Stimulated activated CD8-positive, alpha-beta memory T cell treated with anti-CD3 and anti-CD28 coated beads, Interleukin-12 subunit alpha, Interleukin-12 subunit beta, amount 100 ng/mL, for 24 hours (primary cell): ENCODE data around the gene NRP2.

Source experiments
- DNase-seq: peaks from one replicate; pipeline ENCODE4 v3.0.0-alpha.2; 2020; ENCODE audit errors: extremely low read depth

Gene NRP2

DNA sequence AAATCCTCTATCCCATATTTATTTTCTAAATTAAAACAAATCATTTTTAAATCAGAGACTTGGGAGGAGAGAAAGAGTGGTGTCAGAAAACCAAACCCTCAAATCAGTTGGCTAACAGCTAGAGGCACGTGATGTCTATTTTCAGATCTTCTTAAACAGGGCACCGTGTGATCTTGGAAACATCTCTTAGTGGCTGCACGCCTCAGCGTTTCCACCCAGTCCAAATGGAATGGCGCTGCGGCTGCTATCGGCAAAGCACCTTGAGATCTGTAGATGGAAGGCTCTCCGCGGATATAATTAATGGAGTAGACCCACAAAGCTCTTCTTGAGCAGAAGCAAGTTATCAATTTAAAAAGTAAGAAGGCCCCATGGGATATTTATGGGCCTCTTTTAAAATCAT lies 50.0 kb downstream of the NRP2 start:
- no peak for DNase-seq

DNA sequence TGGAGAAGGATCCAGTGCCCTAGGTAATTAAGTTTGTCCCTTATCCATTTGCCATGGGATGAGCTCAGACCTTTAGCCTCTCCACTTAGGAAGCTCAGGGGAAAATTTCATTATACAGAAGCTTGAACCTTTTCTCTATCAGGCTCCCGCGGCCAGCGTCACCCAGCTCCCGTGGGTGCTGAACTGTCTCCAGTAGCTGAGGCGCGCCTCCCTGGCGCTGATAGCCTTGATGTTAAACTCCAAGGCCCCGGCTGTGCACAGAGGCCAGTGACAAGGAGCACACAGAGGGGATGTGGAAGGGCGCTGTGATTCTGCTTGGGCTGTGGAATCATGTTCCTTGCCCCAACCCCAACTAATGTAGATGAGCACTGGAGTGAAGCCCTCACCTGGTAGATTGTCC lies 50.8 kb downstream of the NRP2 start:
- DNase-seq = no peak

DNA sequence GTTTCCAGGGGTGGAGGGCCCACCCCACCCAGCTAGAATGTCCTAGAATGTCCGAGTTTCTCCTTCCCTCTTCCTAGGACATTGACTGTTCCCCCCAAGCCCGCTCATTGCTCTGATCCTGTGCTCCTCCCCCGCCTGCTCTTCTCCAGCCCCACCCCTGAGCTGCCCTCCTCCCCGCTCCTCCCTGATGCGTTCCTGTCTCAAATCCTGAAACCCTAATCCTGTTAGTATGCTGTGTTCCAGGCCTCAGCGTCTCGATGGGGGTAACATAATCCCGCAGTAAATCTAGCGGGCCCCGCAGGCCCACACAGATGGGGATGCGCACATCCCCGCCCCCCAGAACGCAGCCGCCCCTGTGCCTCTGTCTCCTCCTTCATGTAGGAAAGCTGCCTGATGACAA lies 51.3 kb downstream of the NRP2 start:
- no peak for DNase-seq

DNA sequence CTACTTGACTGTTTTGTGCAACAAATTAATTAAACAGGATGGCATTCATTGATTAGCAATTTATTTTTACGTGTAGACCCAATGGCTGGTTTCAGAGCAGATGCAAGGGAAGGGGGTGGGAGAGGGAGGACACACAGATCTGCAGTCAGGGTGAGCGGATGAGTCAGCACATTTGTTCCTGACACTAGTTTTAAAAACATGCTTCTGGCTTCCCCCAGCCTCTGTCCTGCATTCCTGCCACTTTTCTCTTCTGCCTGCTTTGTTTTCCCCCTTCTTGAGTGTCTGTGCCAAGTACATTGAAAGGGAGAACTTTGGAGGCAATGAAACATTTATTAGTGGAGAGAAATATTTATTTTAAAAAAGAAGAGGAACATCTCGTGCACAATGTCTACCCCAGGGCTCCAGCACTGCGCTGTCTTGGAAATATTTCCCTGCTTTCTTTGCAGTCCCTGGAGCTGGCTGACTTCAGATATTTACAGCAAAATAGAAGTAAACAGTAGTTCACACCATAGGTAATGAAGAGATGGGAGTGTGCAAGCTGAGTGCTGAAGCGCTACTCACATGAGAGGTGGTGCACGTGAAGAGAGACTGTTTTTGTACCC lies 52.2 kb downstream of the NRP2 start:
- no peak for DNase-seq

DNA sequence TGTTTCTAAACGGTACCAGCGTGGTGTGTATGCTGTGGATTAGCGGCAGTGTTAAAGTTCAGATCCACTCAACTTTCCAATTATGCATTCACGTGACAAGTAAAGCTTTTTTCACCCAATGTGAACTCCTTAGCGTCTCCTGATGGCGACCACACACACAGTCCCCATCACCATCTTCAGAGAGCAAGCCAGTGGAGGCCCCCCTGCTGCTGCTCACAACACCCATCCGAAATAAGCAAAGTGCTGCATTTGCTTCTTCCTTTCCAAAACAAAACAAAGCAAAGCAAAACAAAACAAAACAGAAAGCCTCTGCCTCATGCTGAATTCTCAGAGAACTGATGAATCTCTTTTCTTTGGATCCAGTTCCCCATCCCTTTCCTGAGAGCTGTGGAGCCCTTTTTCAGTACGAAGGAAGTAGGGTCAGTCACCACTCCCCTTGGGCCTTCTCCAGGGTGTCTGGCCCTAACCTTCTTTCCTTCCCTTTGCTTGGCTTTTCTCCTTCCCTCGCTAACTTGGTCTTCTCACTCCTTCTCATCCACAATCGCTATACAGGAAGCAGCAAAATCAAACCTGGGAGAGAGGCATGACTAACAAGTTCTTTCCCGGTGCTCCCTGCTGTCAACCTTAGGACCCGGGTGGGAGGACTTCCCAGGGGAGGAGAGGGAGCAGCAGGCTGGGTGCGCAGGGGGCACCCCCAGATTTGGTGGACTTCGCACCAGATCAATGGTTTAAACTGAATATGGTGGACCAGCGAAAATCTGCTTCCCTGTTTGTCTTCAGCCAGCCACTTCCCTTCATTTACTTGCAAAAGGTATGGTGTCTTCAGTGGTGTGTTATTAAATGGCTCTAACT lies 56.0 kb downstream of the NRP2 start:
- DNase-seq = no peak

DNA sequence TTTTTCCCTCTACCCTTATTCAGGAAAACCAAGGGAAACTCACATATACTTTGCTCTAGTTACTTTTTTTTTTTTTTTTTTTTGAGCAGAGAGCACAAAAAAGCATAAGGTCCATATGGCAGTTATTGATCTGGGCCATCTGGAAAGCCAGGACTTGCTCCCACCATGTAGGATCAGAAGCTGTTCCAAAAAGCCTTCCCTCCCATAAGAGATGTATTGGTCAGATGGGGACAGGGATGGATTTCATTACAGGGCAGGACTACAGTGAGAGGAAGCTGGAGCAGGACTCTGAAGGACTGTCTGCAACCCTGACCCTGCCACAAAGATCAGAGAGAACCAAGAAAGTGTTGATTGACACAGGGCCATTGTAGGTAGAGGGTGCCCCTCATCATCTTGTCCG lies 57.3 kb downstream of the NRP2 start:
- no peak for DNase-seq

DNA sequence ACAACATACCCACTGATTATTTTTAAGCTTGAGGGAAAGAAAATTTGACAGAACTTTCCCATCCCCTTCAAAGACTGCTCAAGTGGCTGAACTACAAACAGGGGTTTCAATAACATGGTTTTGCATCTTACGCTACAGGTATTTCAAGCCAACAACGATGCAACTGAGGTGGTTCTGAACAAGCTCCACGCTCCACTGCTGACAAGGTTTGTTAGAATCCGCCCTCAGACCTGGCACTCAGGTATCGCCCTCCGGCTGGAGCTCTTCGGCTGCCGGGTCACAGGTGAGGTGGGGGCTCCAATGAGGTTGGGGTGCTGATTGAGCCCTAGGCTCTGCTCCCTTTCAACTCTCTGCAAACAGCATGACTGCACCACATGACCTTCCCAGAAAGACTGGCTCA lies 58.1 kb downstream of the NRP2 start:
- DNase-seq = no peak

DNA sequence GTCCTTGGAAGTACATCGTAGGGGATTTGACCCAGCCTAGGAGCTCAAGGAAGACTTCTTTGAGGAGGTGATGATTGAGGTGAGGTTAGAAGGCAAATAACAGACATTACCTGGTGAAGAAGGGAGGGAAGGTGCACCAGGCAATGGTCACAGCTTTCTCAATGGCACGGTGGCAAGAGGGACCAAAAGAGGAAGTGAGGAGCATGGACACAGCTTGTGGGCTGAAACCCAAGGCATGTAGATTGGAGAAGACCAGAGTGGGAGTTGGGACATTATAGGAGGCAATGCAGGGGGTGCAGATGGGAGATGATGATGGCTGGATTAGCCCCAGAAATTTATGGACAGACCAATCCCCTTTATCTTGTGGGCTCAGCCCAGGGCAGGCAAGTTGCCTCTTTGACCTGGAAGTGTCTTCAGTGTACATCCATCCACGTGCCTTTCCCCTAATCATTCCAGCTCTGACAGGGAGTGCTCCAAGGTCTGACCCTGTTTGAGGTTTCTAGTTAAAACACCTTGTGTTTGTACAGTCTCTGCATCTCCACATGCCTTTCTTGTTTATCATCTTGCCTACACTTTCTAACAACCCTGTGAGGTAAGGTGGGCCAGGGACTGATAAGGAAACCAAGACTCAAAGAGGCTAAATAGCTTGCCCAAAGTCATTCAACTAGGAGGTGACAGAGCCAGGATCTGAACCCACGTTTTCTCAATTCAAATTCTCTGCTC lies 59.1 kb downstream of the NRP2 start:
- DNase-seq = no peak

DNA sequence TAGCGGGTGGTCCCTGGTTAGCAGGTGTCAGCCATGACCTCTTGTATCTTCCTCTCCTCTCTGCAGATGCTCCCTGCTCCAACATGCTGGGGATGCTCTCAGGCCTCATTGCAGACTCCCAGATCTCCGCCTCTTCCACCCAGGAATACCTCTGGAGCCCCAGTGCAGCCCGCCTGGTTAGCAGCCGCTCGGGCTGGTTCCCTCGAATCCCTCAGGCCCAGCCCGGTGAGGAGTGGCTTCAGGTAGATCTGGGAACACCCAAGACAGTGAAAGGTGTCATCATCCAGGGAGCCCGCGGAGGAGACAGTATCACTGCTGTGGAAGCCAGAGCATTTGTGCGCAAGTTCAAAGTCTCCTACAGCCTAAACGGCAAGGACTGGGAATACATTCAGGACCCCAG lies 60.8 kb downstream of the NRP2 start:
- DNase-seq = no peak

DNA sequence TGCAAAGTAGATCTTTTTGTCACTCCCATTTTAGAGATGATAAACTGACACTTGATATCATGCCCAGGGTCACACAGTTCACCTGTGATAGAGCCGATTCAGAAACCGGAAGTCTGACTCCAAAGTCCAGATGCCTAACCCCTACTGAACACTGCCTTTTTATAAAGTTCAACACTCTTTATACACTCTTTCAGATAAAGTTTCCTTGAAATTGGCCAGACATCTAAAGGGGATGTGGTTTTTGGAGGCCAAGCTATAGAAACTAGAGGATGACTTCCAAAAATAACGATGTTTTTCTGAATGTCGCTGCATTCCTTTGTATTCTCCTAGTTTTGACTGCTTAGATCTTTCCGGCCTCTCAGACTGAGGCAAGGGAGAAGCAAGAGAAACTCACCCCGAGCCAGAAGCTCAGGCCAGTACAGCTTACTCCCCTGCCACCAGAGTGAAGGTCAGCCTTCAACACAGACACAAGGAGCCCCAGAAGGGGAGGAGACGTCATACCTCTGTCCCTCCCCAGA lies 61.8 kb downstream of the NRP2 start:
- DNase-seq = no peak

DNA sequence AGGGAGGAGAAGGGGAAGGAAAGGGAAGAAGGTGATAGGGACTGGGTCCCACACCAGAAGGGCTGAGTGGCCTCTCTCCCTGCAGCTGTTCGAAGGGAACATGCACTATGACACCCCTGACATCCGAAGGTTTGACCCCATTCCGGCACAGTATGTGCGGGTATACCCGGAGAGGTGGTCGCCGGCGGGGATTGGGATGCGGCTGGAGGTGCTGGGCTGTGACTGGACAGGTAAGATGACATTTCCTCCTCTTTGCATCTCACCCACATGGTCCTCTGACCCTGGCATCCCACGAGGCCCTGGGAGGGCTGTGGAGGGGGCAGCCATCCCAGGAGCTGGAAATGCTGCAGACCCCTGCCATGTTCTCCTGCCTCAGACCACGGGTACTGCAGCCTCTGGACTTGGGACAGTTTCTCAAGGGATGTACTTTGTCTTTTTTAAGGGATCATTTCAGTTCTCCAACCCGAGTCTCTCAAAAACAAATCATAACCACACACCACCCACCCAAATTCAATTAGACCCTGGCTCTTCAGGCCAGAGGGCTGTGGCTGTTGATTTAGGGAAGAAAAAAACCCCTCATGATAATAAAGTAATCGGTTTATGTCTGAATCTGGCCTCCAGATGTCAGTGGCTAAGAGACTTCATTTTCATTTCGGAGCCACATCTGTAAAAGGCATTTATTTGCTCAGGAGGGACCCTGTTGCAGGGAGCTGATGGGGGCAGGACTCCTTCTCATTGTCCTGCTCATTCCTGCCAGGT lies 63.5 kb downstream of the NRP2 start:
- no peak for DNase-seq

DNA sequence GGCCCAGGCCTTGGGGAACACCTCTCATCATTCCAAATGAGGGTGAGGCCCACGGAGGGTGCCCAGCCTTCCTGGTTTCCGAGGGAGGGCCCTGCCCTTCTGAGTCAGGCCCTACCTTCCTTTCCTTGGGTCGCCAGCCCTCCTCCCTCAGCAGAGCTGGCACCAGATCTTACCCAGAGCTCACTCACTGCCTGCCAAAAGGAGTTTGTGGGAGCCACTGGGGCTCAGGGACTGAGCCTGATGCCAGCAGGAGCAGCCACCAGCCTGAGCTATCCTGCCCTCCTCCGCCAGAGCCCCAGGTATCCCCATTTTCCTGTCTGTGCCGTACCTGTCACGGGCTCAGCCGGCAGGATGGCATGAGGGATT lies 64.1 kb downstream of the NRP2 start:
- no peak for DNase-seq

DNA sequence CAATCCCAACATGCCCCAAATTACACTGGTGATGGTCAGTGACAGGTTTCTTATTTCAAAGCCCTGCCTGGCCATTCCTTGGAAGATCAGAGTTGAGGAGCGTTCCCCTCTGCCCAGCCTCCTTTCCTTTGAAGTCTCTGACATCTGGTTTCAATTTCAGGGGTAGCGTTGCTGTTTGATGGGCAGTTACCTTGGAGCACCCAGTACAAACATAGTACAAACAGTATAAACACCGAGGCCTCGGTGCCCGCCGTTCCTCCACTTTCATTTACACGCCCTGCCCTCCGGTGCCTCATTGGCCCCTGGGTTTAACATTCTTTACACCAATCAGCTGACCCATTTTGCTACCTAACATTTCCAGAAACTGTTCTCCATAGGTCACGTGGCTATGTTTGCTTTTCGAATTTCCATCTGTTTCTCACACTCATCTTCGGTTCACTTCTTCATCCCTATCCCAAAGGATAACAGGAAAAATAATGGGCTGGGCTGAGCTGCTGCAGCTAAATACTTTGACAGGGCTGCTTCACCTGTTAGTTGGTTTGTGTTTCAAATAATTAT lies 65.6 kb downstream of the NRP2 start:
- no peak for DNase-seq

DNA sequence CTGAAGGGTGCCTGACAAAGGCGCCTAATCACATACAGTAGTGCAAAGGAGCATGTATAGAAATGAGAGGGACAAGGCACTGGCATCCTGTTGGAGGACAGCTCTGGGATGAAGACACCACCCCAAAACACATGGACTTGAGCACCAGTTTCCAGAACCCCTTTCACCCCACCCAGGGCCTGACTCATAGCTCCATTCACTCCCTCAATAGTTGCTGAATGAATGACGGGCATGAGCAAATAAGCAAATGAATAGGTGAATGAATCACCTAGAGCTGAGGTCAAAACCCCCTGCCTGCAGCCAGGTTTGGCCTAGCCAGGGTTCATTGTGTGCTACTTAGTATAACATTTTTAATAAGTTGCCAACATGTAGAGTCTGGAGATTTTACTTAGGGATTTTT lies 66.3 kb downstream of the NRP2 start:
- DNase-seq = no peak

DNA sequence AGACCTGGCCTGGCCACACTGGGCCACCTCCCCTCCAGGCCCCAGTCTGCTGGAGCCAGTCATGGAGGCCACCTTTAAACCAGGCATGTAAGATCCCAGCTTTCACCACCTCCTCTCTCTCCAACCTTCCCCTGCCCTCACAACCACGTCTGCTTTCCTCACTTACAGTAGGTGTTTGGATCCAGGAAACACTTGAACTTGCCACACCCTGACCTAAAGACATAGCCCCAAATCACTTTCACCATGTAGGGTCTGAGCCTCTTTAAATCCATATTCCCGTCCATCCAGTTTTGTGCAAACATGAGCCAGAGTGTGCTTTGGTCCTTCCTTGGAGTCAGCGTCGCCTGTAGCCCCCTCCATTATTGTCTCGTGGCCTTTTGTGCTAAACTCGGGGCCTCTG lies 66.8 kb downstream of the NRP2 start:
- no peak for DNase-seq

DNA sequence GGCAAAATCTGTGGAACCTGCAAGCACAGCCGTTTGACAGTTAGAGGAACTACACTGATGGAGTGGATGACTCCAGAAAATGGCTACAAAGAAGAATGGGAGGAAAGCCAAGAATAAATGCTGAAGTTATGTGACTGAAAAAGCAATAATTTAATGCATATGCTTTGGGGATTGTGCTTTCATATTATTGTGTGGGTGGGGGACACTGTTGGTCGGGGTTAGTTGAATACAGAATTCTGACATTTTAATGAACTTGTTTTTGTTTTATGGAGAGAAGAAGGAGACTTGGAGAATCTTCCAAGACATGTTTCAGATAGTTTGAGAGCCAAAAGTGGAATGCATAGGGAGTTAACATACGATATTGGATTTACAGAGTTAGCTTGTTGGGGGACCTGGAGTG lies 68.5 kb downstream of the NRP2 start:
- DNase-seq = no peak

DNA sequence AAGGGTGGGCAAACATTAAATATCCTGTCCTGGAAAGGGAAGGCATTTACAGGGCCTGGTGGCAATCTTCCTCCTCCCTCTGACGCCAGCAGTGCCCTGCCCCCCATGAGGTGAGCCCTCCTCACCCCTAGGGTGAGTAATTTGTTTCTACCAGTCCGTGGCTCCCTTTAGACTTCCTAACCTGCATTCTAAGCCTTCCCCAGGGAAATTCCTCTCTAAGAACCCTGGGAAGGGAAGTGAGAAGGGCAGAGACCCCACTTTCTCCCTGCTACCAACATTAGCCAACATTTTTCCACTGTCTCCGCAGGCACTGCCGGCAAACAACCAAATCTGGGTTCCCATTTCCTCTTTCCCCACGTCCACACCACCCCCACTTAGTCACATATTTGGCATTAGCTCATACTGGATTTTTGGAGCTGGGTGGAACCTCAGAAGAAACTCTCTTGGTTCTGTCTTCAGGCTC lies 69.3 kb downstream of the NRP2 start:
- DNase-seq = no peak

DNA sequence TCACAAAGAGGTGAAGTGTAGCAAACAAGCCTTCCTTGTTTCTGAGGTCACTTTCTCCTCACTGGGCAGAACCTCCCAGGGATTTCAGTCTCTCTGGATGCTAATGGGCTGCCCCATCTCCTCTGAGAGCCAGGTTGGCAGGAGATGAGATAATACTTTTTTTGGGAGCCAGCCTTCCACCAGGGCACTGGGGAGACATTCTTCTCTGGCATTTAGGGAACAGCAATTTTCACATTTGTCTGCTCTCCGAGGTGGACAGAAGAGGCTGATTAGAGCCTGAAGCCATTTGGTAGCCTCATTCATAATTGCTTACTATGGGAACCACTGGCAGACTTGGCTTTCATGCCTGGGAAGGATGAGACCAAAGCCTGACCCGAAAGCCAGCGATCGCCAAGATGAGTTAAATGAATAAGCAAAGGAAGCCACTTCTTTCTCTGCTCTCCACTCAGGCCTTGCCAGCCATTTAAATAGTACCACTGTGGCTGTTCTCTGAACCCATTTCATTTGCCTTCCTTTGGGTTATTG lies 70.1 kb downstream of the NRP2 start:
- DNase-seq = no peak

DNA sequence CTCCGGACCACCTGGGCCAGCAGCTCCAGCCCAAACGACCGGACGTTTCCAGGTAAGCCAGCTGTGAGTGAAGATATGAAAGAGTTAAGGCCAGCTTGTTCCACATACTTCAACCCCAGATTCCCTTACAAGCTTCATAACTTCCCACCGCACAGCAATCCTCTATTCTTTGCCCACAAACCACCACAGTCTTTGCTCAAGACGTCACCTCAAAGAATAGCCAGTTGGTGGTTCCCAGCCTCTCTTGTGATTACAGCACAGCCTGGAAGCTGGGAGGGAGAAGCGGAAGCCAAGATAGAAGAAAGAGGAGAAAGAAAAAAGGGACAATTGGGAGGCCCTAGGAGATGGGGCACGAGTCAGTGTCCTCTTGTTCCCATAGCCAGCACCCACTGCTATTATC lies 70.6 kb downstream of the NRP2 start:
- DNase-seq = no peak

DNA sequence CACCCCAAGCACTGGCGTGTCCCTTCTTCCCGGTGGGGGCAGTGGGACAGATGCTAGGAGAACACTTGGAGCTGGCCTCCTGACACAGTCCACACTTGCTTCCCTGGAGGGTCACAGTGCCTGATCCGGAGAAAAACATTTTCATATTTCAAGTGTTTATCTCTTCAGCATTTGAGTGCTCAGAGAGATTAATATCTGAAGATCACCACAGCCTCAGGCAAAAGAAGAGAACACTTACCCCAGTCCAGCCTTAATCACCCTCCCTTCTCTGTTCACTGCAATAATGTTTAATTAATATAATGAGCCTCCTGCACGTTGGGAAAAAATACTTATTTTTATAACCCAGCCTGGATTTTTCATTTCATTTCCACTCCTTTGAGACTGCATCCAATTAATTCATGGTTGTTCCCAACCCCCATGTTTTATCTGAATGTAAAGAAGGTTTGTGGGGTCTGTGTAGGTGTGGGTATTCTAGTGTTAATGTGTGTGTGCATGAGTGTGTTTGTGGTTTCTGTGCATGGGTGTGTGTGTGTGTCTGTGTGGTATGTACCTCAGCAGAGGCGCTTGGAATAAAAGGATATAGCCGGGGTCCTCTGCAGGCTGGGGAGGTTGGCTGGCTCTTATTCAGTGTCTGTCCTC lies 72.1 kb downstream of the NRP2 start:
- no peak for DNase-seq

DNA sequence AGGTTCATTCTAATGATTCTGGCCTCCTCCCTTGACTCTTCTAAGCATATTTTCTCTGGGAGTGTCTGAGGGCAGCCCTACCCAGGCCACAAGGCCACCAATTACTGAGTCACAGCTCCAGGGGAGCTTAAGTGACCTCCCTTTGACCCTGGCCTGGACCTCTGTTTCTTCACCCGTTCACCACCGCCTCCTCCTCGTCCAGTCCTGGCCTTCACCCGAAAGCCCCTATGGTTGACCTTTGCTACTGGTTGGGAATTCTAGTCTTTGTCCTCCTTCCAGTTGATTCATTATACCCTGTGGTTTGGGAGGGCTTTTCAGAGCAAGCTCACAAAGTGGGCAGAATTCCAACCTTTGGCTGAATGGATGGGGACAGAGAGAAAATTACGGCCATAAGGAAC lies 72.6 kb downstream of the NRP2 start:
- DNase-seq = no peak
